Gastroesophageal sphincter (tissue), 3 donors: ENCODE data around the gene MAML2.

ENCODE experiments used
- EP300 ChIP-seq: sonication (generic); formaldehyde crosslinking; IDR thresholded peaks from one replicate; pipeline ENCODE4 v1.6.1; 2017; ENCODE audit warnings: antibody characterized with exemption, mild to moderate bottlenecking
- POLR2A ChIP-seq, 2 donors: fragments of 450-650 bp; IDR thresholded peaks; one replicate each; pipeline ENCODE4 v1.6.1; 2017; ENCODE audit warnings: antibody characterized with exemption in 2 of 2, mild to moderate bottlenecking in 2 of 2, moderate library complexity in 1 of 2
- POLR2AphosphoS5 ChIP-seq: sonication (generic); formaldehyde crosslinking; IDR thresholded peaks from one replicate; pipeline ENCODE4 v1.6.1; 2017; ENCODE audit warnings: antibody characterized with exemption
- TF ChIP-seq, protein P1 (sequence below), 4 experiments: fragments of 200-600 bp in 2 of 4; fragments of 450-650 bp in 2 of 4; sonication (generic) in 1 of 4; IDR thresholded peaks; one replicate each; pipeline ENCODE4 v1.5.1; 2017 to 2019; ENCODE audit warnings: antibody characterized with exemption in 4 of 4, mild to moderate bottlenecking in 2 of 4, moderate library complexity in 2 of 4

DNA sequence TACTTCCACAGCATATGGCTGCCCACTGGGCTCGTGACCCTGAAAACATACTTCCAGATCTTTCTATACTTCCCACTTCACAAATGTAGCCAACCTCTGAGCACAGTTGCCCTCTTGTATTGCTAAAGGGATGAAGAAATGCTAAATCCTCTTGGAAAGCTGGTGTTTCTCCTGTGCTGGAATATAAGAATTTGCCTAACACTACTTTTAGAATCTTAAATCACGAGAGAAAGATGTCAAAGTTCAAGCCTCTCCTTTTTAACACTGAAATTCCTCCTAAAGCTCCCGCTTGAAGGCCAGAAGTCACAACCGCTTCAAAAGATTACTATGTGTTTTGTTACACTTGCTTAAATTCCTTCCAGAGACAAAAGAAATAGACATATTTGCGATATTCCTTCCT lies 21.9 kb downstream of the MAML2 start:
- TF ChIP-seq, protein P1, sequence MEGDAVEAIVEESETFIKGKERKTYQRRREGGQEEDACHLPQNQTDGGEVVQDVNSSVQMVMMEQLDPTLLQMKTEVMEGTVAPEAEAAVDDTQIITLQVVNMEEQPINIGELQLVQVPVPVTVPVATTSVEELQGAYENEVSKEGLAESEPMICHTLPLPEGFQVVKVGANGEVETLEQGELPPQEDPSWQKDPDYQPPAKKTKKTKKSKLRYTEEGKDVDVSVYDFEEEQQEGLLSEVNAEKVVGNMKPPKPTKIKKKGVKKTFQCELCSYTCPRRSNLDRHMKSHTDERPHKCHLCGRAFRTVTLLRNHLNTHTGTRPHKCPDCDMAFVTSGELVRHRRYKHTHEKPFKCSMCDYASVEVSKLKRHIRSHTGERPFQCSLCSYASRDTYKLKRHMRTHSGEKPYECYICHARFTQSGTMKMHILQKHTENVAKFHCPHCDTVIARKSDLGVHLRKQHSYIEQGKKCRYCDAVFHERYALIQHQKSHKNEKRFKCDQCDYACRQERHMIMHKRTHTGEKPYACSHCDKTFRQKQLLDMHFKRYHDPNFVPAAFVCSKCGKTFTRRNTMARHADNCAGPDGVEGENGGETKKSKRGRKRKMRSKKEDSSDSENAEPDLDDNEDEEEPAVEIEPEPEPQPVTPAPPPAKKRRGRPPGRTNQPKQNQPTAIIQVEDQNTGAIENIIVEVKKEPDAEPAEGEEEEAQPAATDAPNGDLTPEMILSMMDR (IDR thresholded peaks at IDR 0.05), result no peak
- no peak for TF ChIP-seq EP300
- TF ChIP-seq POLR2AphosphoS5, result no peak
- TF ChIP-seq POLR2A (IDR thresholded peaks at IDR 0.05), result no peak
